ENCODE data around the gene MLXIPL. TPM values are rescaled to one million over a fixed set of nuclear protein-coding genes. Genes with fewer than 3 reads are reported as not detected.
A peak's percentile ranks its signal among the peaks of the same experiment; 100 is the strongest.
"Not testable (repeated sequence)": the region's sequence is repeated elsewhere in the genome, so short reads cannot be mapped to it uniquely, and the experiment has no call there.

MLXIPL gene
- total RNA-seq, 1 experiment from 2014 or later = not detected

DNA sequence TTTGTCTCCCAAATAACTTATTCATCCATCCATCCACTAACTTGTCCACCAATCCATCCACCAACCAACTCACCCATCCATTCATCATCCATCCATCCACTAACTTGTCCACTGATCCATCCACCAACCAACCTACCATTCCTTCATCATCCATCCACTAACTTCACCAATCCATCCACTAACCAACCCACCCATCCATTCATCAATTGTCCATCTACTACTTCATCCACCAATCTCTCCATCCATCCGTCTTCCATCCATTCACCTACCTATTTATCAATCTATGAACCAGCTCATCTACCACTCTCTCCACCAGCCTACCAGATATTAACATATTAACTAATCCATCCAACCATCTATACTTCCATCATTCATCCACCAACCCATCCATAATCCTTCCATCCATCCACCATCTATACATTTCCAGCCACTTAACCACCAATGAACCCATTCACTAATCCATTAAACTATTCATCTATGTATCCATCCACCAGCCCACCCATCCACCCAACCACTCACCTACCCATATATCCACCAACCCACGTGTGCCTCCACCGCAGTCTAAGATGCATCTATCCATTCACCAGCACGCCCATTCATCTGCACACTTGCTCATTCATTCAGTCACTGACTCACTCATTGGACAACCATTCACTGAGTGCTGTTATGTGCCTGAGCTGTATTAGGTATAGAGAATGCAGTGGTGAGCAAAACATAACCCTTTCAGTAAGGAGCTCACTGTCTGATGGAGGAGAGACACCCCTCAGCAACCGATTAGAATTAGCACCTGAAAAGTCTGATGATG is 26.1 kb downstream of the MLXIPL start:
- in situ Hi-C loops (cut with HindIII; ENCODE audit: low pct_unique_long_range_greater_than_20kb, low sequenced_read_pairs) = no loop called here
- DNase-seq (ENCODE audit: low read depth) = no peak

DNA sequence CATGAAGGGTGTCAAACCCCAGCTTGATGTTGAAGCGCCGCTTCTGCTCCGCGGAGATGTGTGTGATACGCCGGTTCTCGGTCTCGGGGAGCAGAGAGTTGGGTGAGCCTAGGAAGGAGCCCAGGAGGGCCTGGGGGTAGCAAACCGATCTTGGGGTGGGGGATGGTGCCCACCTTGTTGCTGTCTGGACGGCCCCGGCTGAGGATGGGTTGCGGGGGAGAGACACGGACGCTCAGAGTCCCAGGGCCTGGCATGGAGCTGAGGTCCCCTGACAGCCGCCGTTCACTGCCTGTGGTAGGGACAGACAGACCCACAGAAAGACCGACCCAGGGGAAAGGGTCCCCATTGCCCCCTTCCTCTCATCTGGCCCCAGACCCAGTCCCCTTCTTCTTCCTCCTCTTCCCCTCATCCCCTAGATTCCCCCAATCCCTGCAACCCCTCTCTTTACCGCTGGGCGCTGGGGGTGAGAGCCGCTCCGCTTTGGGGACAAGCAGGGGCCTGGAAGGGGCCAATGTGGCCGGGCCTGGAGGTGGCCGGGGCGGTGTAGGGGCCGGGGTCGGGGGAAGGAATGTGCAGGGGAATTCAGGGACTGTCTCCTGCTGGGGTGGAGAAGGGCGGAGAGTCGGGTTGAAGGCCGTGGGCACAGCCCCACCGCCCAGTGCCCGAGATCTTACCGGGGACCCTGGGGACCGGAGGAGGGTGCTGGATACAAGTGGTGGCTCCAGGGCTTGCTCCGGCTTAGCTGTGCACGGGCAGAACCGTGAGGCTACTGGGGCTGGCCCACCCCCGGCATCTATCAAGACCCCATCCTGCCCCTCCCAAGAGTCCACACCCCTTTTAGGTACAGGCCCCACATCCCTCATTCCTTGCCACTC is 27.9 kb downstream of the MLXIPL start:
- in situ Hi-C loops (cut with HindIII; ENCODE audit: low pct_unique_long_range_greater_than_20kb, low sequenced_read_pairs) = no loop called here
- DNase-seq (ENCODE audit: low read depth) = no peak

DNA sequence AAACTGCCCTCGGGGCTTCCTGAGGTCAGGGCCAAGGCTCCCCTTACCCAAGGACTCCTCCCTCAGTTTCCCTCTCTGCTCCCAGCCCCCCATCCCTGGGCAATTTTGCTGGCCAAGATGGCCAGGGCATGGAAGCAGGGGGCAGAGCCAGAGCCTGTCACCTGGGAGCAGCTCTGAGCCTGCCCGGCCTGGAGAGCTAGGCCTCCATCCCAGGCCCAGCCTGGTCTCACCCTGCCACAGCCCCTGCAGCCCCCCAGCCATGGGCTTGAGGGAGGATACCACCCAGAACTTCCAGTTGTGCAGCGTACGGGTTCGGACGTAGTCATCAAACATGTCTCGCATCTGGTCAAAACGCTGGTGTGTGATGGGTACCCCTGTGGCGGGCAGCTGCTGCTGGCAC is 29.0 kb downstream of the MLXIPL start:
- DNase-seq (ENCODE audit: low read depth) = no peak
- in situ Hi-C loops (cut with HindIII; ENCODE audit: low pct_unique_long_range_greater_than_20kb, low sequenced_read_pairs) = no loop called here

GRCh38 chr7:73593207-73594045 is 30.9 kb downstream of the MLXIPL start:
- in situ Hi-C loops (cut with HindIII; ENCODE audit: low pct_unique_long_range_greater_than_20kb, low sequenced_read_pairs) = no loop called here

DNA sequence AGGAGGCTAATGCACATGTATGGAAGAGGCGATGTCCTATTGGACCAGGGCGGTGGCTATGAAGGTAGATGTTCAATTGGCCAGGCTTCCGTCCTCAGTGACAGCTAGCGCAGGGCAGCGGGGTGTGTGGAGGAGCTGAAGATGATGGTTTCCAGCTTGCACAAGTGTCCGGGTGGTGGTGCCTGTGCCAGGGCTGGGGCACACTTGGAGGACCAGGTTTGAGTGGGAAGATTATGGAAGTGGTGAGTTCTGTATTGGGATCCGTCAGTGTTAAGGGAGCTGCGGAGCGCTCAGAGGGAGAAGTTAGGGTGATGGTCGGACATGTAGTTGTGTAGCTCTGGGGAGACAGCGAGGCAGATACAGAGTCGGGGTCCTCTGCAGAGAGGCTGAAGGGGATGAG is 37.4 kb downstream of the MLXIPL start:
- in situ Hi-C loops (cut with HindIII; ENCODE audit: low pct_unique_long_range_greater_than_20kb, low sequenced_read_pairs) = no loop called here
- no peak for DNase-seq (ENCODE audit: low read depth)

More at GRCh38 chr7:73593207-73594045, 30.9 kb downstream of the MLXIPL start:
- DNase-seq (ENCODE audit: low read depth) = no peak

DNA sequence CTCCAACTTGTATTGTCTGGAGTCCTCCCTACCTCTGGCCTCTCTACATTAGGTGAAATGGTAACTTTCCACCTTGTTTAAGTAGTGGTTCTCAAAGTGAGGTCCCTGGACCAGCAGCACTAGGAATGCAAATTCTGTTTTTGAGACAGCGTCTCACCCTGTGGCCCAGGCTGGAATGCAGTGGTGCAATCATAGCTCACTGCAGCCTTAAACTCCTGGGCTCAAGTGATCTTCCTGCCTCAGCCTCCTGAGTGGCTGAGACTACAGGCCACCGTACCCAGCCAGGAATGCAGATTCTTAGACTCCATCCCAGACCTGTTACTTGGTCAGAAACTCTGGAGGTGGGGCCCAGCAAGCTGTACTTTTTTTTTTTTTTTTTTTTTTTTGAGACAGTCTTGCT is 39.1 kb downstream of the MLXIPL start:
- in situ Hi-C loops (cut with HindIII; ENCODE audit: low pct_unique_long_range_greater_than_20kb, low sequenced_read_pairs) = no loop called here
- no peak for DNase-seq (ENCODE audit: low read depth)

DNA sequence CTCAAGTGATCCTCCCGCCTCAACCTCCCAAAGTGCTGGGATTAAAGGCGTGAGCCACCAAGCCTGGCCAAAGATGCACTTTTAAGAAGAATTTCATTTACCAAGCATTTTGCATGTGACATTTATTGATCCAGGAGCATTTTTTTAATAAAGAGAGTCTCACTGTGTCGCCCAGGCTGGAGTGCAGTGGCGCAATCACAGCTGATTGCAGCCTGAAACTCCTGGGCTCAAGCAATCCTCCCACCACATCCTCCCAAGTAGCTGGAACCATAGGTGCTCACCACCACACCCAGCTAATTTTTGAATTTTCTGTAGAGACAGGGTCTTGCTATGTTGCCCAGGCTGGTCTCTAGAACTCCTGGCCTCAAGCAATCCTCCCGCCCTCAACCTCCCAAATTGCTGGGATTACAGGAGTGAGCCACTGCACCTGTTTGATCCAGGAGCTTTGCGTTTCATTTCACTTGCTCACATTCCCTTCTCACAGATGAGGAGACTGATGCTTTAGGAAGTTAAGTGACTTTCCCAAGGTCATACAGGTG is 41.6 kb downstream of the MLXIPL start:
- no peak for DNase-seq (ENCODE audit: low read depth)
- in situ Hi-C loops (cut with HindIII; ENCODE audit: low pct_unique_long_range_greater_than_20kb, low sequenced_read_pairs) = no loop called here

GRCh38 chr7:73581006-73581405 is 43.3 kb downstream of the MLXIPL start:
- in situ Hi-C loops (cut with HindIII; ENCODE audit: low pct_unique_long_range_greater_than_20kb, low sequenced_read_pairs); DNase-seq (ENCODE audit: low read depth): not testable (repeated sequence)

DNA sequence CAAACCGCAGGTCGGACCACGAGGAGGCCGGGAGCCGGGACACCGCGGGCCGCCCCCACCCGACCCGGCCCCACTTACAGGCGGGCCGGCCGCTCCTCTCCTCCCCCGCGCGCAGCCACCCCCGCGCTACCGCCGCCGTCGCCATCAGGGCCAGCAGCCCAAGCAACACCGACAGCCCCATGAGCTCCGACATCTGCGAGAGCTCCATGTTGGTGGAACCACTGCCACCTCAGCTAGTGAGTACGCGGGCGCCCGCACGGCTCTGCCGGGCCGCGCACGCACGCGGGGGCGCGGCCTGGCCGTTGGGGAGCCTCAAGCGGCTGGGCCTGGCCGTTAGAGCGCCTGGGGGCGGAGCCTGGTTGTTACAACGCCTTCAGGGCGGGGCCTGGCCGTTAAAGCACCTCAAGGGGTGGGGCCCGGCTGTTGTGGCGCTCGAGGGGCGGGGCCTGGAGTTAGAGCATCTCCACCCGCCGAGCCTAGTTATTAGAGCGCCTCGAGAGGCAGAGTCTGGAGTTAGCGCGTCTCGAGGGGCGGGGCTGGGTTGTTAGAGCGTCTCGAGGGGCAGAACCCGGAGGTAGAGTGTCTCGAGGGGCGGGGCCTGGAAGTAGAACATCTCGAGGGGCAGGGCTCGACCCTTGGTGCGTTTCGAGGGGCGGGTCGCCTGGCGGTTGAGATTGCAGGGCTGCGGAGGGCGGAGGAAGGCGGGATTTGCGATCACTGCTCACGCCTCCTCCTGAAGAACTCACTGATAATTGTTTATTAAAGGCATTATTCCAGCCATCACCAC is 45.8 kb downstream of the MLXIPL start, which contains the start of gene TBL2:
TBL2 (minus strand) TSS at position 238 of the 787 bp plus-strand sequence; CDS start at position 208, 30 bp downstream.
- in situ Hi-C loops (cut with HindIII; ENCODE audit: low pct_unique_long_range_greater_than_20kb, low sequenced_read_pairs) = no loop called here
- peak; percentile 98 for DNase-seq (ENCODE audit: low read depth)

DNA sequence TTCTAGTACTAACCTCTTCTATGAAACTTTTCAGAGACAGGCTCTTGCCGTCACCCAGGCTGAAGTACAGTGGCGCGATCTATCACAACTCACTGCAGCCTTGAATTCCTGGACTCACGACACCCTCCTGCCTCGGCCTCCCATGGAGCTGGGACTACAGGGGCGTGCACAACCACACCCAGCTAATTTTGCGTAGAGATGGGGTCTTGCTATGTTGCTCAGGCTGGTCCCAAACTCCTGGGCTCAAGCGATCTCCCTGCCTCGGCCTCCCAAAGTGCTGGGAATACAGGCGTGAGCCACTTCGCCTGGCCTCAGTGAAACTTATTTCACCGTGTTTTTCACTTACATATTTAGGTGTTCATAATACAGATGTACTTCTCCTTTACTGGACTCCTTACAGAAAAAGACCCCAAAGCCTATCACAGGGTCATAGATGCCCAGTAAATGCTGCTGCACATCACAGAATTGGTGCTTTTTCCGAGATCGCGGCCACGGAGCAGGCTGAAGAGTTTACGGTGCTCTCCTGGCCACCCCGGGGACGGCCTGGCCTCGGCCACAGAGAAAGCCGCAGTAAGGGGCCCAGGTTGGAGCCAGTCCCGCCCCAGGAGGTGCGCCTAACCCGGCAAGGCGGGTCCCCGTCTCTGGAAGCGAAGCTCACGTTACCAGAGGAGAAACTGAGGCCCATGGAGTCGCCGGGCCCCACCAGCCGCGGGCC is 46.5 kb downstream of the MLXIPL start:
- peak; percentile 20 for DNase-seq (ENCODE audit: low read depth)
- in situ Hi-C loops (cut with HindIII; ENCODE audit: low pct_unique_long_range_greater_than_20kb, low sequenced_read_pairs) = no loop called here

DNA sequence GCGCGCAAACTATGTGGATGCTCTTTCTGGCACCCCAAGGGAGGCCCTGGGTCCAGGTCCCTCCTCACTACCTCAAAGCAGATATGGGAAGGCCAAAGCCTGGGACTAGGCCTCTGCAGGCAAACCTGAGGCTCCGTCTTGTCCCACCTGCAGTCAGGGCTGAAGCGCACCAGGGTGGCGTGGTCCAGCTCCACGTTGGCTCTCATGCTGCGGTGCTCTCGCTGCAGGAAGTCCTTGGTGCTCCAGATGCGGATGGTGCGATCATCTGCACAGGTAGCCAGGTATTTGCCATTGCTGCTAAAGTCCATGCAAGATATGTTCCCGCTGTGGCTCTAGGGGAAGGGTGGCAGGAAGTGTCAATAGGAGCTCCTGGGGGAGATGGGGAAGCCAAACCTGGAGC is 50.5 kb downstream of the MLXIPL start:
- DNase-seq (ENCODE audit: low read depth) = no peak
- in situ Hi-C loops (cut with HindIII; ENCODE audit: low pct_unique_long_range_greater_than_20kb, low sequenced_read_pairs) = no loop called here

DNA sequence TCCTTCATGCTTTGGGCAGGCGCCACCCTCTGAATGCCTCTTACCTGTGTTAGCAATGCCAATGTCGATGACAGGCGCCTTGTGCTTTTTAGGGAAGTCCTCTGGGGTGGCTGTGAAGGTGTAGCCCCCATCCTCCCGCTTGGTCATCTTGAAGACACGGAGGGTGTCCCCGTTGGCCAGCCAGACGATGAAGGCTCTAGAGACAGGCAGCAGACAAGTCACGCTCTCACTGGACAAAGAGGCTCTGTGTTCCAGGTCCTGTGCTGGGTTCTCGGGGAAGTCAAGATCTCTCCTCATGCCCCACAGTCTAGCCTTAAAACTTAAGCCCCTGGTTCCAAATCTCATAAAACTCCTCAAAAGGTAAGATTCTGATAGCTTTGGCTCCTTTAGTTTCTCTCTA is 51.0 kb downstream of the MLXIPL start:
- DNase-seq (ENCODE audit: low read depth) = no peak
- in situ Hi-C loops (cut with HindIII; ENCODE audit: low pct_unique_long_range_greater_than_20kb, low sequenced_read_pairs) = no loop called here

- in situ Hi-C loops (cut with HindIII; ENCODE audit: low pct_unique_long_range_greater_than_20kb, low sequenced_read_pairs) = no loop called here
- DNase-seq (ENCODE audit: low read depth) = no peak
Observed at GRCh38 chr7:73572767-73573186, 51.5 kb downstream of the MLXIPL start.

DNA sequence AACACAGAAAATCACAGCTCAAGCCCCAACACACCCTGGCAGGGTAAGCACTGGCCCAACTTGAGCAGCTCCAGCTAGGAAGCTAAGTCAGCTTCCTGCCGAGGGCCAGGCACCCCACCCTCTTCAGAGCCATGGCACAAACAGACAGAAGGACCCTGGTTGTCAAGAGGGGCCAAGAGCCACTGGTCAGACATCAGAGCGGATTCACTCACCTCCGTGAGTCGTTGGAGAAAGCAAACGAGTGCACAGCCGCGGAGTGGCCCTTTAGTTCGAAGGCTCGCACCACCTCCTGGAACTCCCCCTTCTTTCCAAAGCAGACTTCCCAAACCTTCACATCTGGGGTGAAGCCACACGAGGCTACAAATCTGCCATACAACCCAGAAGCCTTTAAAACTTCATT is 53.3 kb downstream of the MLXIPL start:
- DNase-seq (ENCODE audit: low read depth) = no peak
- in situ Hi-C loops (cut with HindIII; ENCODE audit: low pct_unique_long_range_greater_than_20kb, low sequenced_read_pairs) = no loop called here

DNA sequence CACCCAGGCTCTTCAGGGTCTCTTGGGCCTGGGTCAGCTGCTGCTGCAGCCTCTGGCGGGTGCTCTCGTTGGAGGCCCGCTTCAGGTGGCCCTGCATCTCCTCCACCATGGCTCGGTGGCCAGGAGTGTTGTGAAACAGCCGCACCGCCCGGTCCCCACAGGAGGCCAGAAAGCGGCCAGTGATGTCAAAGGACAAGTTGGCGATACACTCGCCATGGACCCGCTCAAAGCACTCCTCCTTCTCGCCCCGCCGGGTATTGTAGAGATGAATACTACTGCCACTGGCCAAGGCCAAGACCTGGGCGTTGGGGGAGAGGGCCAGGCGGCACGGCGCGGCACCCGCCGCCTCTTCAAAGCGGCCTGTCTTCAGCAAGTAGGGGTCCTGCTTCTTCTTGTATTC is 53.8 kb downstream of the MLXIPL start:
- DNase-seq (ENCODE audit: low read depth) = no peak
- in situ Hi-C loops (cut with HindIII; ENCODE audit: low pct_unique_long_range_greater_than_20kb, low sequenced_read_pairs) = no loop called here

- DNase-seq (ENCODE audit: low read depth) = no peak
- in situ Hi-C loops (cut with HindIII; ENCODE audit: low pct_unique_long_range_greater_than_20kb, low sequenced_read_pairs) = no loop called here
Observed at GRCh38 chr7:73569042-73569608, 55.2 kb downstream of the MLXIPL start.
